Loucy (cell line): ENCODE measurements around the gene KRTAP2-1.
"Not testable (repeated sequence)": the region's sequence is repeated elsewhere in the genome, so short reads cannot be mapped to it uniquely, and the experiment has no call there.

Experiments used
- H2AFZ ChIP-seq: fragments of 200-600 bp; sonication (generic); 2 replicates; pipeline ENCODE4 v1.6.0; 2016; ENCODE audit warnings: antibody characterized with exemption, mild to moderate bottlenecking, low read length, moderate library complexity
- H3F3A ChIP-seq: fragments of 200-600 bp; 2 replicates; pipeline ENCODE4 v1.6.0; 2016; ENCODE audit warnings: antibody characterized with exemption, low read depth, mild to moderate bottlenecking
- H3K27me3 ChIP-seq: fragments of 200-600 bp; sonication (generic); 2 replicates; pipeline ENCODE4 v1.6.1; 2014; ENCODE audit warnings: low read length, mild to moderate bottlenecking; ENCODE audit not compliant: insufficient read depth, poor library complexity, severe bottlenecking
- H3K36me3 ChIP-seq: fragments of 200-600 bp; sonication (generic); 2 replicates; pipeline ENCODE4 v1.6.1; 2016; ENCODE audit warnings: low read length; ENCODE audit not compliant: insufficient read depth
- H3K4me1 ChIP-seq: fragments of 200-600 bp; sonication (generic); 2 replicates; pipeline ENCODE4 v1.5.1; 2014; ENCODE audit warnings: low read length, mild to moderate bottlenecking; ENCODE audit not compliant: insufficient read depth, poor library complexity, severe bottlenecking
- H3K4me2 ChIP-seq: fragments of 200-600 bp; sonication (generic); 2 replicates; pipeline ENCODE4 v1.6.0; 2014; ENCODE audit warnings: antibody characterized with exemption, low read length, low read depth, mild to moderate bottlenecking; ENCODE audit not compliant: poor library complexity, severe bottlenecking
- H3K4me3 ChIP-seq: fragments of 200-600 bp; sonication (generic); 2 replicates; pipeline ENCODE4 v1.5.1; 2014; ENCODE audit warnings: low read length, mild to moderate bottlenecking, mixed read lengths; ENCODE audit not compliant: poor library complexity, severe bottlenecking
- H3K79me2 ChIP-seq: fragments of 200-600 bp; sonication (generic); 2 replicates; pipeline ENCODE4 v1.6.1; 2014; ENCODE audit warnings: low read length; ENCODE audit not compliant: insufficient read depth
- H3K9ac ChIP-seq: fragments of 200-600 bp; sonication (generic); 2 replicates; pipeline ENCODE4 v1.6.0; 2014; ENCODE audit warnings: mild to moderate bottlenecking, low read depth, low read length, moderate library complexity; ENCODE audit not compliant: poor library complexity, severe bottlenecking
- H3K9me2 ChIP-seq: fragments of 200-600 bp; sonication (generic); replicated peaks from 2 replicates; pipeline ENCODE4 v1.6.1; 2016; ENCODE audit warnings: low read depth, low read length, mixed read lengths
- H3K9me3 ChIP-seq: fragments of 200-600 bp; sonication (generic); 2 replicates; pipeline ENCODE4 v1.6.1; 2014; ENCODE audit warnings: mild to moderate bottlenecking, antibody characterized with exemption, low read length, low read depth; ENCODE audit not compliant: insufficient read depth
- H4K20me1 ChIP-seq: fragments of 200-600 bp; sonication (generic); 2 replicates; pipeline ENCODE4 v1.6.0; 2014; ENCODE audit warnings: antibody characterized with exemption, low read length, mild to moderate bottlenecking; ENCODE audit not compliant: insufficient read depth, poor library complexity, severe bottlenecking
- CTCF ChIP-seq: fragments of 200-600 bp; sonication (generic); conservative IDR thresholded peaks from 2 replicates; pipeline ENCODE4 v1.5.1; 2014; ENCODE audit warnings: mild to moderate bottlenecking, antibody characterized with exemption, low read length
- EZH2phosphoT487 ChIP-seq: fragments of 200-600 bp; IDR thresholded peaks from 2 replicates; pipeline ENCODE4 v1.6.1; 2018; ENCODE audit warnings: antibody characterized with exemption, mild to moderate bottlenecking, moderate library complexity, borderline replicate concordance

KRTAP2-1 gene

GRCh38 chr17:41058741-41059140 lies 11.6 kb upstream of the KRTAP2-1 start:
- no peaks in the 10 kb centered on the region for H3F3A ChIP-seq
- H4K20me1 ChIP-seq: no peaks in the 10 kb centered on the region
- H3K79me2 ChIP-seq: no peaks in the 10 kb centered on the region
- TF ChIP-seq CTCF (no peak), EZH2phosphoT487 (no peak)
- no peaks in the 10 kb centered on the region for H3K36me3 ChIP-seq
- H3K4me1 ChIP-seq: no peaks in the 10 kb centered on the region
- H3K9me2 ChIP-seq: no peaks in the 10 kb centered on the region
- H3K4me3 ChIP-seq: no peak overlapping the region
- no peak overlapping the region for H3K4me2 ChIP-seq
- no peak overlapping the region for H2AFZ ChIP-seq
- H3K9me3 ChIP-seq: no peaks in the 10 kb centered on the region
- H3K9ac ChIP-seq: no peak overlapping the region
- H3K27me3 ChIP-seq: no peaks in the 10 kb centered on the region

GRCh38 chr17:41057547-41057946 lies 10.4 kb upstream of the KRTAP2-1 start:
- TF ChIP-seq CTCF (no peak), EZH2phosphoT487 (no peak)
- Histone ChIP-seq H3K4me1 (peaks cover 5% of the 10 kb centered on the region), H3K79me2 (no peaks in the 10 kb centered on the region), H3K9me2 (no peaks in the 10 kb centered on the region), H3K4me2 (no peak overlapping the region), H2AFZ (no peak overlapping the region), H3K36me3 (no peaks in the 10 kb centered on the region), H3K9me3 (no peaks in the 10 kb centered on the region), H3F3A (no peaks in the 10 kb centered on the region), H4K20me1 (no peaks in the 10 kb centered on the region), H3K27me3 (no peaks in the 10 kb centered on the region), H3K9ac (no peak overlapping the region), H3K4me3 (no peak overlapping the region)

- H3K36me3 ChIP-seq, H3K9ac ChIP-seq, H3F3A ChIP-seq, H3K4me2 ChIP-seq, H3K9me3 ChIP-seq, H3K4me1 ChIP-seq, H3K27me3 ChIP-seq, H4K20me1 ChIP-seq, H3K4me3 ChIP-seq, H2AFZ ChIP-seq, H3K79me2 ChIP-seq, H3K9me2 ChIP-seq: not testable (repeated sequence)
Measured at GRCh38 chr17:41055130-41055529, 8.0 kb upstream of the KRTAP2-1 start, which contains the start of gene KRTAP2-2. Gene KRTAP2-2 (minus strand): TSS chr17:41055230. CDS start chr17:41055211, 19 bp downstream.

GRCh38 chr17:41054556-41054955 lies 7.4 kb upstream of the KRTAP2-1 start:
- not testable (repeated sequence) for H3K4me3 ChIP-seq, H3K9ac ChIP-seq, H4K20me1 ChIP-seq, H3K4me2 ChIP-seq, H3F3A ChIP-seq, H3K9me2 ChIP-seq, H2AFZ ChIP-seq, H3K36me3 ChIP-seq, H3K9me3 ChIP-seq, H3K27me3 ChIP-seq, H3K79me2 ChIP-seq, H3K4me1 ChIP-seq
